ENCODE data around the gene TNFRSF19. TPM values are rescaled to one million over a fixed set of nuclear protein-coding genes. Genes with fewer than 3 reads are reported as not detected.

TNFRSF19 gene
- total and polyA plus RNA-seq, 10 of the 15 experiments (the other 5 are each of a cell fraction or from before 2014, with no cell fraction given), result 16.4 to 46.2 (median 35.4) TPM

- TF ChIP-seq BCL3 (IDR thresholded peaks at IDR 0.05; ENCODE audit: borderline replicate concordance, insufficient read depth, low read depth, low read length, poor library complexity, severe bottlenecking), result peak; percentile 18
- TF ChIP-seq RFX5 (IDR thresholded peaks at IDR 0.05; ENCODE audit: low read depth, low read length), result no peak
- TF ChIP-seq TCF7 (IDR thresholded peaks at IDR 0.05; ENCODE audit: borderline replicate concordance), result no peak
- peak; percentile 31; the same call in 1 of the 2 replicates for TF ChIP-seq ATF7 (IDR thresholded peaks at IDR 0.05; ENCODE audit: low read depth)
- no peak for TF ChIP-seq KLF5 (IDR thresholded peaks at IDR 0.05; ENCODE audit: partially characterized antibody)
- no peak for TF ChIP-seq MYB (IDR thresholded peaks at IDR 0.05; ENCODE audit: borderline replicate concordance, low read depth, low read length)
Observed at GRCh38 chr13:23621316-23621645, 51.1 kb downstream of the TNFRSF19 start (continued).

- Histone ChIP-seq H3K36me3 (ENCODE audit: control insufficient read depth in 2 of 2, insufficient read depth in 2 of 2, low read length in 1 of 2) (peaks cover 0 to 9% of the 10 kb centered on the region in 2 experiments; a peak in 2 of 4 replicates), H4K20me1 (ENCODE audit: control insufficient read depth, insufficient read depth) (no peaks in the 10 kb centered on the region), H3K9me3 (replicated peaks; ENCODE audit: control insufficient read depth, insufficient read depth, low read length) (peaks cover 4% of the 10 kb centered on the region; the same call in 2 of the 3 replicates), H2AFZ (ENCODE audit: control insufficient read depth, low read depth, low read length) (no peak overlapping the region), H3K4me3 (no peak overlapping the region), H3K79me2 (ENCODE audit: control insufficient read depth, insufficient read depth, low read length) (no peaks in the 10 kb centered on the region), H3K27ac (ENCODE audit: control insufficient read depth, insufficient read depth) (peak overlapping the region; percentile 21; the same call in 1 of the 2 replicates), H3K9ac (ENCODE audit: control insufficient read depth, insufficient read depth, low read length) (no peak overlapping the region), H3K4me2 (ENCODE audit: control insufficient read depth, insufficient read depth) (no peak overlapping the region), H3K4me1 (ENCODE audit: control insufficient read depth, insufficient read depth, low read length) (no peaks in the 10 kb centered on the region), H3K27me3 (replicated peaks in 1 of 2; ENCODE audit: control insufficient read depth in 2 of 2, insufficient read depth in 2 of 2, low read length in 1 of 2) (no peaks in the 10 kb centered on the region; a peak in 1 of 4 replicates)
- POLR2A ChIA-PET, result no interaction called here
- in situ Hi-C loops (cut with MboI) (no loop called here), intact Hi-C loops (cut with micrococcal nuclease; ENCODE audit: unreplicated experiment) (no loop called here)
- TF ChIP-seq NFIC (IDR thresholded peaks at IDR 0.05; ENCODE audit: low read depth, low read length), result peak; percentile 58; the same call in 1 of the 2 replicates
- TF ChIP-seq CBX5 (IDR thresholded peaks at IDR 0.05; ENCODE audit: low read depth), result peak; percentile 83
- no peak for TF ChIP-seq SIN3A (IDR thresholded peaks at IDR 0.05; ENCODE audit: low read depth, low read length)
- TF ChIP-seq PKNOX1 (IDR thresholded peaks at IDR 0.05), result peak; percentile 52; the same call in 1 of the 2 replicates
- TF ChIP-seq MTA3 (IDR thresholded peaks at IDR 0.05; ENCODE audit: borderline replicate concordance, low read length), result no peak
- TF ChIP-seq ZNF207 (IDR thresholded peaks at IDR 0.05; ENCODE audit: borderline replicate concordance), result no peak
- no peak for TF ChIP-seq NRF1 (conservative IDR thresholded peaks at IDR 0.05; ENCODE audit: low read depth, low read length)
- TF ChIP-seq TCF12 (IDR thresholded peaks at IDR 0.05; ENCODE audit: low read depth, low read length), result no peak
- peak; percentile 39; the same call in 1 of the 2 replicates for TF ChIP-seq CREB1 (IDR thresholded peaks at IDR 0.05; ENCODE audit: low read depth)
- peak; percentile 31; the same call in 1 of the 2 replicates for TF ChIP-seq CREM (IDR thresholded peaks at IDR 0.05; ENCODE audit: low read depth)
- TF ChIP-seq RELB (IDR thresholded peaks at IDR 0.05; ENCODE audit: low read depth), result no peak
- TF ChIP-seq RUNX3 (IDR thresholded peaks at IDR 0.05; ENCODE audit: low read length), result peak; percentile 36; the same call in 1 of the 2 replicates
- TF ChIP-seq MLLT1 (IDR thresholded peaks at IDR 0.05), result no peak
- WGBS (ENCODE audit: insufficient coverage, insufficient replicate concordance, low lambda C conversion rate, missing lambda C conversion rate), result 2% methylated on average over 3 of the region's 3 CpGs
- no peak for FAIRE-seq
- SMC1A ChIA-PET (ENCODE audit: uncharacterized antibody, unreplicated experiment), result interaction anchor here (1.2 kb wide), 1 partner anchor 11 kb away, joined by 4 read pairs; no protein-coding TSS in a partner anchor
- RAD21 ChIA-PET (ENCODE audit: unreplicated experiment), result no interaction called here
- no TSS peak for BruUV-seq (replicated peaks)
- ATAC-seq, result peak; percentile 85
- CTCF ChIA-PET, result no interaction called here
- DNase-seq (ENCODE audit: low read depth, low spot score), result peak; percentile 36
Observed at GRCh38 chr13:23622985-23623384, 52.8 kb downstream of the TNFRSF19 start.

Measured in GM12878 (cell line).